Measurements from ENCODE around the gene CCDC106.
A peak's percentile ranks its signal among the peaks of the same experiment; 100 is the strongest.

Gene CCDC106

DNA sequence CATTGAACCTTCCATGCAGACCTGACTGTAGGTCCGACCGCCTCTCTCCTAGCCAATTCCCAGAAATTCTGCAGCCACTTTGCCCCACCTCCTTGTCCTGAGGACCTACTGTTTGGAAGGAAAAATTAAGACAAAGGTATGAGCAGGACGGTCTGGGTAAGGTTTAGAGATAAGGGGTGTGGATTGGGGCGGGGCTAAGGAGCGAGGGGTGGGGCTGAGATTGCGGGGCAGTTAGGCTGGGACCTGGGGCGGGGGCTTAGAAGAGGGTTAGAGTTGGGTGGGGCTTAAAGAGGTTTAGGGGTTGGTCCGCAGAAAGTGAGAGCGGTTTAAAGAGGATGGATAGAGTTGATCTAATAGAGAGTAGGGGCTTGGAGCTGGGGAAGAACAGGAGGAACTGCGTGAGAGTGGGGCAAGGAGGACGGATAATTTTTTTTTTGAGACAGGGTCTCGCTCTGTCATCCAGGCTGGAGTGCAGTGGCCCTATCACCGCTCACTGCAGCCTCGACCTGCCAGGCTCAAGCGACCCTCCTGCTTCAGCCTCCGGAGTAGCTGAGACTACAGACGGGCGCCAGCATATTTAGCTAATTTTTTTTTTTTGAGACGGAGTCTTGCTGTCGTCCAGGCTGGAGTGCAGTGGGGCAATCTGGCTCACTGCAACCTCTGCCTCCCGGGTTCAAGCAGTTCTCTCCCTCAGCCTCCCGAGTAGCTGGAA is 44.3 kb upstream of the CCDC106 start:
- Histone ChIP-seq H2AFZ (no peak overlapping the region), H3K36me3 (ENCODE audit: control insufficient read depth, insufficient read depth, low read length) (no peaks in the 10 kb centered on the region), H3K79me2 (peaks cover 23% of the 10 kb centered on the region), H3K27ac (no peak overlapping the region), H3K9ac (no peak overlapping the region), H3K27me3 (ENCODE audit: control insufficient read depth, insufficient read depth, low read length) (no peaks in the 10 kb centered on the region), H3K9me3 (ENCODE audit: control insufficient read depth, low read length) (no peaks in the 10 kb centered on the region), H3K4me3 (ENCODE audit: low read depth, low read length) (no peak overlapping the region), H3K4me2 (ENCODE audit: low read length) (no peak overlapping the region), H3K4me1 (peaks cover 16% of the 10 kb centered on the region)
- TF ChIP-seq CTCF (IDR thresholded peaks at IDR 0.05) = no peak

GRCh38 chr19:55605207-55605636 is 42.8 kb upstream of the CCDC106 start:
- H3K4me2 ChIP-seq (ENCODE audit: low read length) = peak overlapping the region; percentile 70
- H3K79me2 ChIP-seq = peaks cover 35% of the 10 kb centered on the region
- H2AFZ ChIP-seq = peak overlapping the region; percentile 73
- H3K4me3 ChIP-seq (ENCODE audit: low read depth, low read length) = peak overlapping the region; percentile 94
- H3K27me3 ChIP-seq (ENCODE audit: control insufficient read depth, insufficient read depth, low read length) = no peaks in the 10 kb centered on the region
- H3K9me3 ChIP-seq (ENCODE audit: control insufficient read depth, low read length) = no peaks in the 10 kb centered on the region
- no peak for TF ChIP-seq CTCF (IDR thresholded peaks at IDR 0.05)
- H3K9ac ChIP-seq = no peak overlapping the region
- no peaks in the 10 kb centered on the region for H3K36me3 ChIP-seq (ENCODE audit: control insufficient read depth, insufficient read depth, low read length)
- peaks cover 16% of the 10 kb centered on the region for H3K4me1 ChIP-seq
- H3K27ac ChIP-seq = peak overlapping the region; percentile 91

- Histone ChIP-seq H3K79me2 (peaks cover 39% of the 10 kb centered on the region), H3K9ac (peak within 1 kb of the TSS; percentile 85), H3K27ac (peak within 1 kb of the TSS; percentile 91), H3K36me3 (ENCODE audit: control insufficient read depth, insufficient read depth, low read length) (no peaks in the 10 kb centered on the region), H3K4me3 (ENCODE audit: low read depth, low read length) (peak within 1 kb of the TSS; percentile 94), H2AFZ (peak within 1 kb of the TSS; percentile 81), H3K4me2 (ENCODE audit: low read length) (peak within 1 kb of the TSS; percentile 99), H3K9me3 (ENCODE audit: control insufficient read depth, low read length) (no peaks in the 10 kb centered on the region), H3K4me1 (peaks cover 16% of the 10 kb centered on the region), H3K27me3 (ENCODE audit: control insufficient read depth, insufficient read depth, low read length) (no peaks in the 10 kb centered on the region)
- peak; percentile 83 for TF ChIP-seq CTCF (IDR thresholded peaks at IDR 0.05)
Observed at GRCh38 chr19:55605637-55606470, 42.2 kb upstream of the CCDC106 start, which contains the start of gene ZNF865. ZNF865 (plus strand) TSS chr19:55605647; CDS start chr19:55613619, 7,972 bp downstream.

DNA sequence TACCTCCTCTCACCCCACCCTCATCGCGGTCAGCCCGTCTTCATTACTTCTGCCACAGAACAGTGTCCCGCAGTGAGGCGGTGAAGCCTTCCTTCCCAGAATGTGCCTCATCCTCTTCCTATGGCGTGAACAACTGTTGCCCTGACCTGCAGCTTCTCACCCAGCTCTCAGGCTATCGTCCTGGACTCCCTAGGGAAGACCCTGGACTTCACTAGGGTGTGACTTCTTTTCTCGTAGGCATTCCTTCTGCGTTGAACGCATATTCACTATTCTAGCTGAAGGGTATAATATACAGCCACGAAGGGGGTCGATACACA is 41.6 kb upstream of the CCDC106 start:
- Histone ChIP-seq H3K4me2 (ENCODE audit: low read length) (peak overlapping the region; percentile 99), H3K4me3 (ENCODE audit: low read depth, low read length) (peak overlapping the region; percentile 94), H3K27ac (peak overlapping the region; percentile 91), H3K4me1 (peaks cover 18% of the 10 kb centered on the region), H3K9me3 (ENCODE audit: control insufficient read depth, low read length) (no peaks in the 10 kb centered on the region), H3K36me3 (ENCODE audit: control insufficient read depth, insufficient read depth, low read length) (no peaks in the 10 kb centered on the region), H2AFZ (no peak overlapping the region), H3K27me3 (ENCODE audit: control insufficient read depth, insufficient read depth, low read length) (no peaks in the 10 kb centered on the region), H3K79me2 (peaks cover 39% of the 10 kb centered on the region), H3K9ac (no peak overlapping the region)
- no peak for TF ChIP-seq CTCF (IDR thresholded peaks at IDR 0.05)
